IMR-90 (cell line): ENCODE results near the gene ONECUT2. TPM values are rescaled to one million over a fixed set of nuclear protein-coding genes. Genes with fewer than 3 reads are reported as not detected.

Experiments
- ATAC-seq: fragments of 200-7000 bp; cut with Tn5 transposase; 2 replicates; pipeline ENCODE4 v1.9.1; 2020; ENCODE audit warnings: low read depth, mild to moderate bottlenecking, moderate library complexity
- BruUV-seq: library from RNA; stranded (reverse); fragments of 400-500 nt; replicated peaks from 2 replicates; lab custom pipeline; 2021; lab: Mats Ljungman, UMichigan
- CTCF ChIA-PET: fragments of 300-600 bp; formaldehyde crosslinking; extraction: SDS; loops from one replicate; lab custom pipeline; 2021; ENCODE audit warnings: antibody characterized with exemption; lab: Yijun Ruan, JAX
- POLR2A ChIA-PET: fragments of 300-600 bp; sonication (Branson Sonifier 250); formaldehyde crosslinking; loops from one replicate; lab custom pipeline; 2022; ENCODE audit warnings: antibody characterized with exemption; ENCODE audit not compliant: unreplicated experiment; lab: Charles Lee
- DNase-seq: peaks from one replicate; pipeline ENCODE4 v3.0.0; 2013
- H2AFZ ChIP-seq: replicated peaks from 2 replicates; pipeline ENCODE3; 2013; ENCODE audit warnings: low read length, mild to moderate bottlenecking; ENCODE audit not compliant: poor library complexity
- H2AK5ac ChIP-seq: 2 replicates; pipeline ENCODE4 v1.6.1; 2013; ENCODE audit warnings: low read depth, low read length, inconsistent platforms
- H2AK9ac ChIP-seq: replicated peaks from 2 replicates; pipeline ENCODE3; 2013; ENCODE audit warnings: mild to moderate bottlenecking, low read depth, low read length, moderate library complexity; ENCODE audit not compliant: poor library complexity
- H2BK120ac ChIP-seq: 2 replicates; pipeline ENCODE4 v1.6.1; 2013; ENCODE audit warnings: low read depth, low read length, inconsistent platforms
- H2BK15ac ChIP-seq: 3 replicates; pipeline ENCODE4 v1.6.1; 2013; ENCODE audit warnings: low read depth, low read length, inconsistent platforms
- H2BK20ac ChIP-seq: 2 replicates; pipeline ENCODE4 v1.6.1; 2013; ENCODE audit warnings: low read depth, mild to moderate bottlenecking, inconsistent platforms, low read length, moderate library complexity
- H2BK5ac ChIP-seq: 2 replicates; pipeline ENCODE4 v1.6.1; 2013; ENCODE audit warnings: mild to moderate bottlenecking, low read depth, low read length, inconsistent platforms; ENCODE audit not compliant: poor library complexity, severe bottlenecking
- H3K14ac ChIP-seq: replicated peaks from 2 replicates; pipeline ENCODE4 v1.6.1; 2013; ENCODE audit warnings: low read depth, low read length, inconsistent platforms
- H3K18ac ChIP-seq: 2 replicates; pipeline ENCODE4 v1.6.1; 2013; ENCODE audit warnings: low read depth, low read length, control low read depth
- H3K23ac ChIP-seq: 2 replicates; pipeline ENCODE4 v1.6.1; 2013; ENCODE audit warnings: low read depth, low read length, inconsistent platforms
- H3K27ac ChIP-seq: 2 replicates; pipeline ENCODE4 v1.5.1; 2013; ENCODE audit warnings: mild to moderate bottlenecking, control low read depth, low read length; ENCODE audit not compliant: insufficient read depth
- H3K27me3 ChIP-seq: 2 replicates; pipeline ENCODE4 v1.6.1; 2013; ENCODE audit warnings: low read length; ENCODE audit not compliant: control insufficient read depth, insufficient read depth
- H3K36me3 ChIP-seq: 2 replicates; pipeline ENCODE4 v1.6.1; 2013; ENCODE audit warnings: low read length, mixed read lengths; ENCODE audit not compliant: control insufficient read depth, insufficient read depth
- H3K4ac ChIP-seq: 2 replicates; pipeline ENCODE4 v1.6.1; 2013; ENCODE audit warnings: low read depth, low read length, inconsistent platforms
- H3K4me1 ChIP-seq: 2 replicates; pipeline ENCODE4 v1.6.1; 2013; ENCODE audit warnings: low read length, mixed read lengths; ENCODE audit not compliant: control insufficient read depth, insufficient read depth
- H3K4me2 ChIP-seq: 2 replicates; pipeline ENCODE4 v1.6.1; 2013; ENCODE audit warnings: low read depth, mild to moderate bottlenecking, control low read depth, low read length, moderate library complexity
- H3K4me3 ChIP-seq: 2 replicates; pipeline ENCODE4 v1.5.1; 2013; ENCODE audit warnings: low read depth, mild to moderate bottlenecking, control low read depth, low read length, moderate library complexity; ENCODE audit not compliant: insufficient read depth
- H3K56ac ChIP-seq: 2 replicates; pipeline ENCODE4 v1.6.1; 2013; ENCODE audit warnings: low read length, inconsistent platforms; ENCODE audit not compliant: insufficient read depth; ENCODE audit errors: extremely low read depth
- H3K79me1 ChIP-seq, 2 experiments: 2 replicates each; pipeline ENCODE4 v1.6.1; 2013; ENCODE audit warnings: low read length in 2 of 2, inconsistent platforms in 1 of 2, low read depth in 1 of 2
- H3K9ac ChIP-seq: 2 replicates; pipeline ENCODE4 v1.6.1; 2013; ENCODE audit warnings: low read depth, low read length, control low read depth
- H3K9me1 ChIP-seq: 2 replicates; pipeline ENCODE4 v1.6.1; 2013; ENCODE audit warnings: low read length, inconsistent platforms; ENCODE audit not compliant: insufficient read depth
- H3K9me3 ChIP-seq: 2 replicates; pipeline ENCODE4 v1.6.1; 2013; ENCODE audit warnings: low read length; ENCODE audit not compliant: control insufficient read depth, insufficient read depth
- H4K20me1 ChIP-seq: 2 replicates; pipeline ENCODE4 v1.6.1; 2013; ENCODE audit warnings: low read length, inconsistent platforms; ENCODE audit not compliant: insufficient read depth
- H4K5ac ChIP-seq: 2 replicates; pipeline ENCODE4 v1.6.1; 2013; ENCODE audit warnings: mild to moderate bottlenecking, low read depth, low read length, control low read depth
- H4K8ac ChIP-seq, 2 experiments: 2 replicates each; pipeline ENCODE4 v1.6.1; 2013; ENCODE audit warnings: low read depth in 2 of 2, low read length in 2 of 2, control low read depth in 1 of 2, inconsistent platforms in 1 of 2
- H4K91ac ChIP-seq: 2 replicates; pipeline ENCODE4 v1.6.1; 2013; ENCODE audit warnings: low read depth, low read length, inconsistent platforms; ENCODE audit not compliant: insufficient read depth
- BHLHE40 ChIP-seq: fragments of 150-350 bp; IDR thresholded peaks from 2 replicates; pipeline ENCODE4 v1.6.1; 2016; ENCODE audit warnings: mild to moderate bottlenecking, low read depth, low read length
- CHD1 ChIP-seq: IDR thresholded peaks from 2 replicates; pipeline ENCODE4 v1.6.1; 2012; ENCODE audit warnings: low read depth, low read length, improper control_type of control experiment
- FOS ChIP-seq: fragments of 150-350 bp; IDR thresholded peaks from 2 replicates; pipeline ENCODE4 v1.6.1; 2016; ENCODE audit warnings: low read depth, low read length
- MXI1 ChIP-seq: IDR thresholded peaks from 2 replicates; pipeline ENCODE4 v1.6.1; 2012; ENCODE audit warnings: low read depth, mild to moderate bottlenecking, low read length, moderate library complexity, borderline replicate concordance
- RCOR1 ChIP-seq: IDR thresholded peaks from 2 replicates; pipeline ENCODE4 v1.6.1; 2012; ENCODE audit warnings: mild to moderate bottlenecking, low read length, improper control_type of control experiment; ENCODE audit not compliant: insufficient replicate concordance
- USF2 ChIP-seq: fragments of 150-350 bp; IDR thresholded peaks from 2 replicates; pipeline ENCODE4 v1.6.1; 2017; ENCODE audit warnings: mild to moderate bottlenecking, antibody characterized with exemption, low read length, low read depth
- WGBS, 2 experiments: methylation state at CpG; one replicate each; pipeline versions ENCODE4 v1.1.5 to v1.1.7; 2013; ENCODE audit warnings: missing lambda C conversion rate in 2 of 2; ENCODE audit not compliant: insufficient read length in 1 of 2; ENCODE audit errors: extremely low coverage in 2 of 2; 5-methylcytosine and 5-hydroxymethylcytosine counted together
- dilution Hi-C: fragments of 300-500 bp; cut with HindIII; formaldehyde crosslinking; loops from one replicate; pipeline ENCODE4 v1.14.3; 2018; ENCODE audit warnings: low sequenced_read_pairs; ENCODE audit not compliant: unreplicated experiment
- in situ Hi-C: fragments of 300-500 bp; cut with MboI; formaldehyde crosslinking; loops from 3 replicates; pipeline ENCODE4 v1.14.3; 2019; ENCODE audit warnings: low sequenced_read_pairs, inconsistent platforms, mixed read lengths
- intact Hi-C: fragments of 100-400 bp; cut with micrococcal nuclease; formaldehyde crosslinking; loops from 2 replicates; pipeline ENCODE4 v1.10.0; 2022
- polyA plus RNA-seq, 3 experiments: library from polyadenylated mRNA; depleted of rRNA; stranded (reverse); fragments of >200 nt; gene quantifications; 2 replicates each; pipeline ENCODE4 v1.2.3, GENCODE V29; 2012; ENCODE audit warnings: low replicate concordance in 1 of 3
- total RNA-seq: library from RNA; depleted of rRNA; stranded (reverse); fragments of >200 nt; gene quantifications from 2 replicates; pipeline ENCODE4 v1.2.3, GENCODE V29; 2012

ONECUT2 gene
- total and polyA plus RNA-seq, 2 of the 4 experiments (the other 2 are of a cell fraction) = under 0.01 to 0.02 TPM

GRCh38 chr18:57410749-57411148 is 24.4 kb upstream of the ONECUT2 start:
- no CpG with 5 or more reads among the region's 3 CpGs for WGBS, 2 experiments
- no peak overlapping the region for H3K56ac ChIP-seq
- H3K4me1 ChIP-seq = no peaks in the 10 kb centered on the region
- ATAC-seq = no peak
- no peak overlapping the region for H2AFZ ChIP-seq
- H3K9ac ChIP-seq = no peak overlapping the region
- no peak for DNase-seq
- in situ Hi-C loops (no loop called here), intact Hi-C loops (no loop called here), dilution Hi-C loops (no loop called here)
- no peak overlapping the region for H2AK9ac ChIP-seq
- H2BK120ac ChIP-seq = no peak overlapping the region
- H3K14ac ChIP-seq = no peak overlapping the region
- H3K18ac ChIP-seq = no peak overlapping the region
- no peak overlapping the region for H4K5ac ChIP-seq
- TF ChIP-seq USF2 = no peak
- TF ChIP-seq RCOR1 = no peak
- no peak for TF ChIP-seq MXI1
- TF ChIP-seq CHD1 = no peak
- no peak for TF ChIP-seq FOS
- TF ChIP-seq BHLHE40 = no peak
- H4K91ac ChIP-seq = no peak overlapping the region
- no peak overlapping the region for H3K27ac ChIP-seq
- no peaks in the 10 kb centered on the region for H3K9me3 ChIP-seq
- POLR2A ChIA-PET = no interaction called here
- no peak overlapping the region for H2AK5ac ChIP-seq
- H3K4me2 ChIP-seq = no peak overlapping the region
- H3K27me3 ChIP-seq = no peaks in the 10 kb centered on the region
- H3K23ac ChIP-seq = no peak overlapping the region
- H2BK15ac ChIP-seq = no peak overlapping the region
- H4K8ac ChIP-seq = no peak overlapping the region
- H3K36me3 ChIP-seq = no peaks in the 10 kb centered on the region
- no peak overlapping the region for H2BK20ac ChIP-seq
- no peak overlapping the region for H3K4ac ChIP-seq
- H4K20me1 ChIP-seq = no peaks in the 10 kb centered on the region
- no peak overlapping the region for H2BK5ac ChIP-seq
- CTCF ChIA-PET = no interaction called here
- no peaks in the 10 kb centered on the region for H3K79me1 ChIP-seq
- H3K9me1 ChIP-seq = no peaks in the 10 kb centered on the region
- BruUV-seq = no TSS peak
- H3K4me3 ChIP-seq = no peak overlapping the region
